Cortex of kidney (tissue), 1 donor: ENCODE measurements around the gene ATRX.
"Not testable (repeated sequence)": the region's sequence is repeated elsewhere in the genome, so short reads cannot be mapped to it uniquely, and the experiment has no call there.

ENCODE experiments used
- DNase-seq: peaks from one replicate; lab custom pipeline; 2025; lab: John Stamatoyannopoulos, UW

Gene ATRX

GRCh38 chrX:77621453-77621852, 164.6 kb downstream of the ATRX start:
- not testable (repeated sequence) for DNase-seq

- DNase-seq, result no peak
Observed at GRCh38 chrX:77617206-77617605, 168.8 kb downstream of the ATRX start.

- no peak for DNase-seq
Observed at GRCh38 chrX:77603635-77604336, 182.2 kb downstream of the ATRX start.

GRCh38 chrX:77597511-77597910, 188.5 kb downstream of the ATRX start:
- DNase-seq, result no peak

- DNase-seq, result no peak
Observed at GRCh38 chrX:77597090-77597489, 188.9 kb downstream of the ATRX start.

- DNase-seq, result no peak
Observed at GRCh38 chrX:77595848-77596247, 190.2 kb downstream of the ATRX start.

- DNase-seq, result no peak
Observed at GRCh38 chrX:77572322-77572721, 213.7 kb downstream of the ATRX start.

GRCh38 chrX:77565278-77565677, 220.7 kb downstream of the ATRX start:
- no peak for DNase-seq

GRCh38 chrX:77564823-77565222, 221.2 kb downstream of the ATRX start:
- DNase-seq, result no peak

GRCh38 chrX:77561372-77561771, 224.6 kb downstream of the ATRX start:
- no peak for DNase-seq

GRCh38 chrX:77556276-77556675, 229.7 kb downstream of the ATRX start:
- no peak for DNase-seq

GRCh38 chrX:77548751-77549150, 237.3 kb downstream of the ATRX start:
- no peak for DNase-seq

- not testable (repeated sequence) for DNase-seq
Observed at GRCh38 chrX:77539778-77540177, 246.2 kb downstream of the ATRX start.

GRCh38 chrX:77531261-77531660, 254.8 kb downstream of the ATRX start:
- DNase-seq, result not testable (repeated sequence)

GRCh38 chrX:77528034-77528433, 258.0 kb downstream of the ATRX start:
- no peak for DNase-seq

- no peak for DNase-seq
Observed at GRCh38 chrX:77527233-77528001, 258.6 kb downstream of the ATRX start.

- DNase-seq, result no peak
Observed at GRCh38 chrX:77519765-77520164, 266.3 kb downstream of the ATRX start.

GRCh38 chrX:77514177-77514576, 271.8 kb downstream of the ATRX start:
- no peak for DNase-seq

- DNase-seq, result no peak
Observed at GRCh38 chrX:77510007-77510406, 276.0 kb downstream of the ATRX start.

GRCh38 chrX:77505227-77505626, 280.8 kb downstream of the ATRX start:
- DNase-seq, result no peak

- no peak for DNase-seq
Observed at GRCh38 chrX:77502951-77503525, 283.0 kb downstream of the ATRX start.

- DNase-seq, result not testable (repeated sequence)
Observed at GRCh38 chrX:77500164-77500563, 285.9 kb downstream of the ATRX start.
